CD4-positive, CD25-positive, alpha-beta regulatory T cell (primary cell): ENCODE results near the gene DHRS4L2. TPM values are rescaled to one million over a fixed set of nuclear protein-coding genes. Genes with fewer than 3 reads are reported as not detected.
"Not testable (repeated sequence)": the region's sequence is repeated elsewhere in the genome, so short reads cannot be mapped to it uniquely, and the experiment has no call there.

Source experiments
- ATAC-seq, 2 donors: fragments of 150-1000 bp; cut with Tn5 transposase; one replicate each; pipeline ENCODE4 v1.10.0; 2021; ENCODE audit warnings: low read depth in 2 of 2, moderate number of reproducible peaks in 2 of 2, moderate library complexity in 1 of 2
- DNase-seq, 3 donors: peaks; one replicate each; pipeline versions ENCODE4 v3.0.0 to v3.0.0-alpha.2; 2012 to 2022; ENCODE audit warnings: mixed read lengths in 1 of 3
- H3K27ac ChIP-seq: one replicate; pipeline ENCODE4 v1.7.0; 2013; ENCODE audit warnings: mild to moderate bottlenecking, low read length; ENCODE audit not compliant: insufficient read depth, poor library complexity, severe bottlenecking
- H3K27me3 ChIP-seq: one replicate; pipeline ENCODE4 v1.7.0; 2013; ENCODE audit warnings: low read length; ENCODE audit not compliant: control insufficient read depth, insufficient read depth
- H3K36me3 ChIP-seq: one replicate; pipeline ENCODE4 v1.7.0; 2013; ENCODE audit warnings: mild to moderate bottlenecking, low read length, moderate library complexity; ENCODE audit not compliant: control insufficient read depth, insufficient read depth
- H3K4me1 ChIP-seq: 2 replicates; pipeline ENCODE4 v1.7.0; 2013; ENCODE audit warnings: mild to moderate bottlenecking, low read length; ENCODE audit not compliant: insufficient read depth, control insufficient read depth, poor library complexity, severe bottlenecking
- H3K4me3 ChIP-seq: one replicate; pipeline ENCODE4 v1.7.0; 2013; ENCODE audit warnings: low read depth, mild to moderate bottlenecking, low read length, moderate library complexity
- H3K9me3 ChIP-seq, 2 experiments: 1 replicate in 1 of 2; 2 replicates in 1 of 2; pipeline ENCODE4 v1.7.0; 2013; ENCODE audit warnings: low read length in 2 of 2, mild to moderate bottlenecking in 1 of 2, moderate library complexity in 1 of 2; ENCODE audit not compliant: control insufficient read depth in 2 of 2
- H3K27ac Mint-ChIP-seq, 3 donors: one replicate each; pipeline ENCODE4 v1.8.0; 2020 to 2022; ENCODE audit warnings: mild to moderate bottlenecking in 3 of 3, mixed read lengths in 3 of 3, moderate library complexity in 2 of 3
- H3K27me3 Mint-ChIP-seq: one replicate; pipeline ENCODE4 v1.8.0; 2022; ENCODE audit warnings: mild to moderate bottlenecking, mixed read lengths
- H3K36me3 Mint-ChIP-seq: one replicate; pipeline ENCODE4 v1.8.0; 2020; ENCODE audit warnings: mixed read lengths
- H3K4me1 Mint-ChIP-seq, 4 donors: one replicate each; pipeline ENCODE4 v1.8.0; 2020 to 2022; ENCODE audit warnings: mixed read lengths in 4 of 4, mild to moderate bottlenecking in 1 of 4
- H3K4me3 Mint-ChIP-seq, 4 donors: one replicate each; pipeline ENCODE4 v1.8.0; 2020 to 2022; ENCODE audit warnings: mild to moderate bottlenecking in 4 of 4, mixed read lengths in 4 of 4, moderate library complexity in 3 of 4
- H3K9me3 Mint-ChIP-seq, 7 donors: one replicate each; pipeline ENCODE4 v1.8.0; 2020 to 2022; ENCODE audit warnings: mixed read lengths in 7 of 7, mild to moderate bottlenecking in 3 of 7, moderate library complexity in 2 of 7
- polyA plus RNA-seq, 4 donors: library from polyadenylated mRNA; unstranded; fragments of 300-500 nt; fragmentation: Illumina TruSeq; gene quantifications; one replicate each; pipeline ENCODE4 v1.2.3, GENCODE V29; 2021
- total RNA-seq: library from RNA; stranded (reverse); gene quantifications from one replicate; pipeline ENCODE4 v1.2.3, GENCODE V29; 2022

Gene DHRS4L2
- total RNA-seq (15.2 TPM), polyA plus RNA-seq (10 to 100 TPM; 13.4 to 22.0 (median 18.5) TPM)

DNA sequence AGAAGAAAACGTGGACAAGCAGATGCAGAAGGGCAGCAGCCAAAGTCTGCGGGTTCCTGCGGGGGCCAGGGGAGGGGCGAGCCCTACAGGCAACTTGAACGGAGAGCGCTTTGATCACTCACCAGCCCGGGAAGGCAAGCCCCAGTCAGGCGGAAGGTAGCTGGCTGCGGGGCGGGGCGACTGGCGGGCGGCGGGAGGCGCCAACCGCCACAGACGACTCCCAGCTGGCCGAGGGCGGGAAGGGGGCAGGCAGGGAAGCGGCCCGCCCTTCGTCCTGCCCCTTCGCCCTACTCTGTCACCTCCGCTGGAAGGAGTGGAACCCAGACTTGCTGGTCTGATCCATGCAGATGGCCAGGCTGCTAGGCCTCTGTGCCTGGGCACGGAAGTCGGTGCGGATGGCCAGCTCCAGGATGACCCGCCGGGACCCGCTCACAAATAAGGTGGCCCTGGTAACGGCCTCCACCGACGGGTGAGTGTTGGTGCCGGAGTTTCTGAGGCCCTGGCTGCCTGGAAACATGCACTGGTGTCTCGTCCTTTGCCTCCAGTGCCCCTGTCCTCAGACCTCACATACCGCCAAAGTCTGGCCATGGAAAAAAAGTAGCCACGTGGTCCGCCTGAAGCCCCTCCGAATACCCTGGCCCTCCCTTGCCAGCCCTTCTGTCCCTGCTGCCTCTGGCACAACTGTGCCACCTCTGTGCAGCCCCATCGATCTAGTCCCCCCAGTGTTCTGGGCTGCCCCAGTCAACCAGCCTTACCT, at the start of gene DHRS4L2:
TSS of gene DHRS4L2 (plus strand) at position 323 of the 757 bp plus-strand sequence. CDS start at position 342, 19 bp downstream.
- not testable (repeated sequence) for H3K27me3 Mint-ChIP-seq, H3K36me3 ChIP-seq, H3K9me3 ChIP-seq, H3K4me1 ChIP-seq, H3K27me3 ChIP-seq, H3K9me3 Mint-ChIP-seq, H3K36me3 Mint-ChIP-seq
- peak; percentile 89 to 93 for ATAC-seq
- H3K27ac ChIP-seq: peak within 1 kb of the TSS; percentile 41
- Mint-ChIP-seq H3K4me3 (peak within 1 kb of the TSS; percentile 77 to 88 (median 83)), H3K27ac (peak within 1 kb of the TSS; percentile 85 to 97 (median 91)), H3K4me1 (peaks cover 9 to 25% (median 19%) of the 10 kb centered on the region in 4 donors)
- peak; percentile 46 to 86 (median 60) for DNase-seq
- H3K4me3 ChIP-seq: peak within 1 kb of the TSS; percentile 32

DNA sequence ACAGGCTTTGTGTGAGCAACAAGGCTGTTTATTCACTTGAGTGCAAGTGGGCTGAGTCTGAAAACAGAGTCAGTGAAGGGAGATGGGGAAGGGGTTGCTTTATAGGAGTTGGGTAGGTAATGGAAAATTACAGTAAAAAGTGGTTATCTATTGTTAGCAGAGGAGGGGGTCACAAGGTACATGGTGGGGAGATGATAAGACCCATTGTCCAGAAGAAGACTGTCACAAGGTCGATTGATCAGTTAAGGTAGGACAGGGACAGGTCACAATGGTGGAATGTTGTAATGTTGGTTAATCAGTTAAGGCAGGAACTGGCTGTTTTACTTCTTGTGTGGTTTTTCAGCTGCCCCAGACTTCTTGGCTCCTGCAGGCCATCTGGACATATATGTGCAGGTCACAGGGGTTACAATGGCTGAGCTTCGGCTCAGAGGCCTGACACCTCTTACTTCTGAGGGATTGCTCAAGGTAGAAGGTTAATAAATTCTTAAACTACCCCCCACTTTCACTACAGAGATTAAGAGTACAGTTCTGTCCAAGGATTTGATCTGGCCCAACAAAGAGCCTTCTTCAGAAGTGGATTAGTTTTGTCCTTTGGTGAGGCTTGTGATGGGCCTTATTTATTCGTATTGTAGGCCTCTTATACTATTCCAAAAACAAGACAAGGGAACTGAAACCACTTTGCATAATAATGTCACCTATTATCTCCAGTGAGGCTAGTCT, 49.0 kb upstream of the DHRS4L2 start:
- DNase-seq (no peak), ATAC-seq (no peak)
- Mint-ChIP-seq H3K27ac (peak overlapping the region in 1 of 3 donors; percentile 12), H3K9me3 (no peaks in the 10 kb centered on the region), H3K4me1 (peaks cover 0 to 7% (median 5%) of the 10 kb centered on the region in 4 donors), H3K27me3 (peaks cover 4% of the 10 kb centered on the region), H3K36me3 (peaks cover 12% of the 10 kb centered on the region), H3K4me3 (no peak overlapping the region)
- Histone ChIP-seq H3K4me3 (no peak overlapping the region), H3K27ac (no peak overlapping the region), H3K36me3 (peaks cover 4% of the 10 kb centered on the region), H3K4me1 (no peaks in the 10 kb centered on the region), H3K9me3 (no peaks in the 10 kb centered on the region), H3K27me3 (no peaks in the 10 kb centered on the region)

DNA sequence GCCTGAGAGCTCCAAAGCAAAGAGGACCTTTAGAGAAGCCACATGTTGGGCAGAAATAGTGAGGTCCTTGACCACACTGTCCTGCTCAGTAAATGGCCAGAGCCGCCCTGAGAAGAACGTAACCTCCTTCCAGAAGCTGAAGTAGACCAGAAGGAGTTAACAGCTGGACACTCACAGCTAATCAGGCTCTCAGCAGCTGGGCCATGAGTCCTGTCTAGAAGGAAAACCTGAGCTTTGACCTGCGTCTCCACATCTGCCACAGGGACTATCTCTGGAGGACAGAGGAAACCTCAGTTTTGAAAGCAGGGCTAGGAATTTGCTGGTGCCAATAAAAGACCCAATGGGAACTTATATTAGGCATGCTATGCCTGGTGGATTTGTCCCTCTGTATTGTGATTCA, 47.5 kb upstream of the DHRS4L2 start:
- no peaks in the 10 kb centered on the region for H3K9me3 ChIP-seq
- Mint-ChIP-seq H3K9me3 (no peaks in the 10 kb centered on the region), H3K27ac (no peak overlapping the region)

DNA sequence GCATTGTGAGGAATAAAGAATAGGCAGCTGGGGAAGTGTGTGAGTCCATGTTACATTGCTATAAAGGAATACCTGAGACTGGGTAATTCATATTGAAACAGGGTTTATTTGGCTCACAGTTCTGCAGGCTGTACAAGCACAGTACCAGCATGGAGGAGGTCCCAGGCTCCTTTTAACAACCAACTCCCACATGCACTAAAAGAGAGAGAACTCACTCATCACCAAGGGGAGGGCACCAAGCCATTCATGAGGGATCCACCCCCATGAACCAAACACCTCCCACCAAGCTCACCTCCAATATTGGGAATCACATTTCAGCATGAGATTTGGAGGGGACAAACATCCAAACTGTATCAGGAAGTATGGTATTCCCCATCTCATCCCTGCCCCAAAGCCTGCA, 47.1 kb upstream of the DHRS4L2 start:
- ATAC-seq (no peak), DNase-seq (no peak)
- no peak overlapping the region for H3K27ac ChIP-seq
- H3K27me3 Mint-ChIP-seq: peaks cover 5% of the 10 kb centered on the region
- peaks cover 10 to 14% (median 12%) of the 10 kb centered on the region in 4 donors for H3K4me1 Mint-ChIP-seq
- no peaks in the 10 kb centered on the region for H3K4me1 ChIP-seq
- peaks cover 12% of the 10 kb centered on the region for H3K36me3 Mint-ChIP-seq
- H3K9me3 Mint-ChIP-seq: no peaks in the 10 kb centered on the region
- no peaks in the 10 kb centered on the region for H3K9me3 ChIP-seq
- H3K27ac Mint-ChIP-seq: no peak overlapping the region
- no peak overlapping the region for H3K4me3 Mint-ChIP-seq
- peaks cover 4% of the 10 kb centered on the region for H3K36me3 ChIP-seq
- no peak overlapping the region for H3K4me3 ChIP-seq
- no peaks in the 10 kb centered on the region for H3K27me3 ChIP-seq

More for the DNA sequence above, 47.5 kb upstream of the DHRS4L2 start:
- no peaks in the 10 kb centered on the region for H3K27me3 ChIP-seq
- DNase-seq (no peak), ATAC-seq (no peak)
- Mint-ChIP-seq H3K27me3 (peaks cover 2% of the 10 kb centered on the region), H3K36me3 (peaks cover 12% of the 10 kb centered on the region), H3K4me1 (peaks cover 6 to 11% (median 9%) of the 10 kb centered on the region in 4 donors), H3K4me3 (no peak overlapping the region)
- H3K36me3 ChIP-seq: peaks cover 4% of the 10 kb centered on the region
- H3K4me1 ChIP-seq: no peaks in the 10 kb centered on the region
- no peak overlapping the region for H3K27ac ChIP-seq
- H3K4me3 ChIP-seq: no peak overlapping the region

DNA sequence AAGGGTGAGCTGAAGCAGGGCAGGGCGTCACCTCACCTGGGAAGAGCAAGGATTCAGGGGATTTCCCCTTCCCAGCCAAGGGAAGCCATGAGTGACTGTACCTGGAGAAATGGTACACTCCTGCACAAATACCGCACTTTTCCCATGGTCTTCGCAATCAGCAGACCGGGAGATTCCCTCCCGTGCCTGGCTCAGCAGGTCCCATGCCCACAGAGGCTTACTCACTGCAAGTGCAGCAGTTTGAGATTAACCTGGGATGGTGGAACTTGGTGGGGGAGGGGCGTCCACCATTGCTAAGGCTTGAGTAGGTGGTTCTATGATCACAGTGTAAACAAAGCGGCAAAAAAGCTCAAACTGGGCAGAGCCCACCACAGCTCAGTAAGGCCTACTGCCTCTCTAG, 46.1 kb upstream of the DHRS4L2 start:
- peaks cover 11 to 18% (median 15%) of the 10 kb centered on the region in 4 donors for H3K4me1 Mint-ChIP-seq
- no peak for DNase-seq
- peaks cover 5% of the 10 kb centered on the region for H3K27me3 Mint-ChIP-seq
- no peak overlapping the region for H3K27ac ChIP-seq
- peaks cover 4% of the 10 kb centered on the region for H3K36me3 ChIP-seq
- no peaks in the 10 kb centered on the region for H3K9me3 ChIP-seq
- H3K4me3 Mint-ChIP-seq: no peak overlapping the region
- H3K4me3 ChIP-seq: no peak overlapping the region
- peaks cover 12% of the 10 kb centered on the region for H3K36me3 Mint-ChIP-seq
- H3K27me3 ChIP-seq: no peaks in the 10 kb centered on the region
- no peaks in the 10 kb centered on the region for H3K9me3 Mint-ChIP-seq
- ATAC-seq: no peak
- no peaks in the 10 kb centered on the region for H3K4me1 ChIP-seq
- H3K27ac Mint-ChIP-seq: no peak overlapping the region

- not testable (repeated sequence) for H3K27ac ChIP-seq, H3K27me3 ChIP-seq, H3K27me3 Mint-ChIP-seq, H3K4me1 ChIP-seq, H3K9me3 Mint-ChIP-seq, H3K4me3 Mint-ChIP-seq, DNase-seq, H3K4me3 ChIP-seq, H3K36me3 ChIP-seq, ATAC-seq, H3K9me3 ChIP-seq, H3K36me3 Mint-ChIP-seq, H3K27ac Mint-ChIP-seq
- H3K4me1 Mint-ChIP-seq: peaks cover 16 to 55% (median 42%) of the 10 kb centered on the region in 4 donors
Measured at GRCh38 chr14:23949069-23949468, 39.7 kb upstream of the DHRS4L2 start.

DNA sequence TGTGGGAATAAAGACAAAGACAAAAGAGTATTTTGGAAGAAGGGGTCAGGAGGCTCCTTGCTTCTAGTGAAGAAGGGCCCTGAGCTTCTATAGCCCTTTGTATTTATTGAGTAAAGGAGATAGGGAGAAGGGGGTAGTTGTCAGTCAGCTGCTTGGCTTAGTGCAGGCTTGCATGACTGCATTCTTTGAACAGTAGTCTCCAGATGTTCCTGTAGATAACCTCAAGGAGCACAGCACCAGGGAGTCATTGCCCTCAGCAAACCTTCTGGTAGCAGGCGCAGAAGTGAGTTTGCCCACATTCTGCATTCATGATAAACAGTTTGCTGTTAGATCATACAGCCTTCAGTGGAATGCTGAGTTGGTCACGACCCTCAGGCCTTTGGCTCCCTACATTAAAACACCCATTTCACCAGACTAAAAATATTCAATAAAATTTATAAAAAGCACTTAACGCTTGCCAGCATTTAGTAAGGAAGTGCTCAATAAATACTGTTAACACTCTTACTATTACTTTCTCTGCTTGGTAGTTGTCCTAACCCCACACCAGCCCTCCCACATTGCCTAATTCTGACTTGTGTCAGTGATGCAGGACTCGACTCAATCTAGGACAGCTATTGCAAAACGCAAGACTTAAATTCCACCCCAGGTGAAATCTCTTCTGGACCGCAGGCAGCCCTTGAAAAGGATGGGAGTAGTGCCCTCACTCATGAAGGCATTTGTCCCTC, 38.2 kb upstream of the DHRS4L2 start:
- Histone ChIP-seq H3K4me3 (no peak overlapping the region), H3K36me3 (no peaks in the 10 kb centered on the region), H3K27ac (no peak overlapping the region), H3K9me3 (no peaks in the 10 kb centered on the region), H3K27me3 (no peaks in the 10 kb centered on the region), H3K4me1 (peaks cover 10% of the 10 kb centered on the region)
- peaks cover 16 to 55% (median 43%) of the 10 kb centered on the region in 4 donors for H3K4me1 Mint-ChIP-seq
- peaks cover 5% of the 10 kb centered on the region for H3K27me3 Mint-ChIP-seq
- peaks cover 0 to 7% (median 1%) of the 10 kb centered on the region in 7 donors for H3K9me3 Mint-ChIP-seq
- H3K27ac Mint-ChIP-seq: no peak overlapping the region
- no peak for ATAC-seq
- H3K4me3 Mint-ChIP-seq: no peak overlapping the region
- no peaks in the 10 kb centered on the region for H3K36me3 Mint-ChIP-seq
- DNase-seq: no peak
